H1 (cell line): ENCODE data around the gene TRAPPC2B. TPM values are rescaled to one million over a fixed set of nuclear protein-coding genes. Genes with fewer than 3 reads are reported as not detected.

Experiments used
- FOSL1 ChIP-seq: IDR thresholded peaks from 2 replicates; pipeline ENCODE4 v1.6.1; 2011; ENCODE audit warnings: mild to moderate bottlenecking, low read depth, low read length, moderate library complexity; ENCODE audit not compliant: insufficient read depth
- GABPA ChIP-seq: IDR thresholded peaks from 2 replicates; pipeline ENCODE4 v1.6.1; 2011; ENCODE audit warnings: mild to moderate bottlenecking, low read length, moderate library complexity, borderline replicate concordance; ENCODE audit not compliant: insufficient read depth
- GTF2F1 ChIP-seq: IDR thresholded peaks from 2 replicates; pipeline ENCODE4 v1.6.1; 2012; ENCODE audit warnings: low read depth, low read length, improper control_type of control experiment, borderline replicate concordance
- SUZ12 ChIP-seq: fragments of 200-600 bp; sonication (generic); IDR thresholded peaks from 2 replicates; pipeline ENCODE4 v1.6.1; 2012; ENCODE audit warnings: mild to moderate bottlenecking, inconsistent platforms, low read length, moderate library complexity, mixed read lengths
- polyA plus RNA-seq, 7 experiments: library from polyadenylated mRNA; depleted of rRNA in 3 of 7; stranded (reverse) in 5 of 7; unstranded in 2 of 7; fragments of >200 nt in 5 of 7; fragments of 200-250 nt in 2 of 7; gene quantifications; 1 replicate in 5 of 7; 2 replicates in 1 of 7; 4 replicates in 1 of 7; pipeline versions ENCODE4 v1.2.1 to v1.2.3, GENCODE V29; 2011 to 2013; ENCODE audit warnings: missing spikeins in 2 of 7, mixed read lengths in 2 of 7
- total RNA-seq: library from RNA; stranded (reverse); fragmentation: NEBNext Ultra II Directional; extraction: Animal tissue kit (Norgen Biotek cat#: 25700); gene quantifications from 2 replicates; pipeline ENCODE4 v1.2.1, GENCODE V29; 2021

TRAPPC2B gene
- total and polyA plus RNA-seq, 2 of the 8 experiments (the other 6 are each of a cell fraction or from before 2014, with no cell fraction given), result 8.7 to 28.3 TPM

- TF ChIP-seq GTF2F1 (no peak), SUZ12 (no peak), FOSL1 (no peak), GABPA (no peak)
Observed at GRCh38 chr19:57376151-57376550, 12.8 kb downstream of the TRAPPC2B start (continued).
